Stomach (tissue), 9 donors: ENCODE measurements around the gene TGM1. TPM values are rescaled to one million over a fixed set of nuclear protein-coding genes. Genes with fewer than 3 reads are reported as not detected.
"Not testable (repeated sequence)": the region's sequence is repeated elsewhere in the genome, so short reads cannot be mapped to it uniquely, and the experiment has no call there.

Source experiments
- DNase-seq, 2 donors: peaks; one replicate each; pipeline versions ENCODE4 v3.0.0 to v3.0.0-alpha.2; 2013 to 2019
- H3K27ac ChIP-seq, 5 donors: fragments of 200-600 bp in 4 of 5; sonication (generic) in 4 of 5; one replicate each; pipeline ENCODE4 v1.5.1; 2013 to 2019; ENCODE audit warnings: mild to moderate bottlenecking in 1 of 5, moderate library complexity in 1 of 5
- H3K27me3 ChIP-seq, 3 donors: fragments of 200-600 bp; sonication (generic); one replicate each; pipeline ENCODE4 v1.5.1; 2017 to 2019; ENCODE audit warnings: mixed run types in 1 of 3
- H3K36me3 ChIP-seq, 4 donors: fragments of 200-600 bp; sonication (generic); 1 replicate in 3 of 4; 2 replicates in 1 of 4; pipeline ENCODE4 v1.5.1; 2016 to 2019
- H3K4me1 ChIP-seq, 4 donors: fragments of 200-600 bp; sonication (generic); one replicate each; pipeline ENCODE4 v1.5.1; 2016 to 2019
- H3K4me3 ChIP-seq, 4 donors: fragments of 200-600 bp; sonication (generic) in 3 of 4; one replicate each; pipeline ENCODE4 v1.5.1; 2016 to 2019; ENCODE audit warnings: mild to moderate bottlenecking in 1 of 4
- H3K9me3 ChIP-seq, 4 donors: fragments of 200-600 bp; sonication (generic); one replicate each; pipeline ENCODE4 v1.5.1; 2016 to 2019
- CTCF ChIP-seq, 7 experiments: fragments of 450-650 bp in 4 of 7; fragments of 200-600 bp in 3 of 7; sonication (generic) in 3 of 7; IDR thresholded peaks; one replicate each; pipeline ENCODE4 v1.5.1; 2016 to 2019; ENCODE audit warnings: antibody characterized with exemption in 7 of 7, control low read depth in 2 of 7, mild to moderate bottlenecking in 1 of 7
- EP300 ChIP-seq: sonication (generic); formaldehyde crosslinking; IDR thresholded peaks from one replicate; pipeline ENCODE4 v1.6.1; 2017; ENCODE audit warnings: antibody characterized with exemption
- POLR2A ChIP-seq, 4 donors: fragments of 450-650 bp; IDR thresholded peaks; one replicate each; pipeline ENCODE4 v1.6.1; 2016; ENCODE audit warnings: antibody characterized with exemption in 4 of 4, control low read depth in 2 of 4, mild to moderate bottlenecking in 1 of 4, moderate library complexity in 1 of 4
- POLR2AphosphoS5 ChIP-seq, 3 donors: sonication (generic); formaldehyde crosslinking; IDR thresholded peaks; one replicate each; pipeline ENCODE4 v1.6.1; 2016; ENCODE audit warnings: antibody characterized with exemption in 3 of 3
- WGBS, 5 donors: extraction: QIAGEN DNeasy Blood & Tissue Kit in 3 of 5; methylation state at CpG; one replicate each; pipeline versions ENCODE4 v1.1.5 to v1.1.7; 2013 to 2018; 5-methylcytosine and 5-hydroxymethylcytosine counted together
- intact Hi-C: fragments of 100-400 bp; cut with DNase I; formaldehyde crosslinking; loops from one replicate; pipeline ENCODE4 v1.15.1; 2023; ENCODE audit warnings: low total_unique reads
- polyA plus RNA-seq, 3 donors: library from polyadenylated mRNA; stranded (reverse); fragments of 200-250 nt; gene quantifications; one replicate each; pipeline ENCODE4 v1.2.3, GENCODE V29; 2013
- total RNA-seq, 5 donors: library from RNA; depleted of rRNA; stranded (reverse); fragments of >200 nt; gene quantifications; one replicate each; pipeline versions ENCODE4 v1.1.0 to v1.2.3, GENCODE V29; 2014 to 2016
- donor health status: healthy with polysubstance abuse.
- donor health status: Bipolar disorder and iron deficiency.
- donor health status: healthy.

The TGM1 gene
- total and polyA plus RNA-seq, 8 donors, result 1.7 to 131 (median 5.1) TPM

- no peak for TF ChIP-seq POLR2A (IDR thresholded peaks at IDR 0.05)
- Histone ChIP-seq H3K4me3 (no peak overlapping the region), H3K27me3 (no peaks in the 10 kb centered on the region), H3K4me1 (peaks cover 4 to 21% (median 19%) of the 10 kb centered on the region in 4 donors), H3K27ac (no peak overlapping the region), H3K36me3 (peaks cover 0 to 18% (median 13%) of the 10 kb centered on the region in 4 donors), H3K9me3 (no peaks in the 10 kb centered on the region)
- no peak for DNase-seq
- 86 to 94% (median 90%) methylated on average over 4 of the region's 4 CpGs for WGBS, 5 donors
- intact Hi-C loops, result no loop called here
These were observed 43.9 kb downstream of the TGM1 start for GRCh38 chr14:24219080-24219479.

GRCh38 chr14:24216876-24217275, 46.1 kb downstream of the TGM1 start:
- H3K9me3 ChIP-seq, DNase-seq, intact Hi-C loops, H3K27me3 ChIP-seq, H3K27ac ChIP-seq, H3K4me3 ChIP-seq: not testable (repeated sequence)
- WGBS, 5 donors, result 85 to 100% (median 91%) methylated on average over 1 of the region's 1 CpG
- H3K4me1 ChIP-seq, result peaks cover 9 to 38% (median 35%) of the 10 kb centered on the region in 4 donors
- H3K36me3 ChIP-seq, result peaks cover 0 to 18% (median 13%) of the 10 kb centered on the region in 4 donors

- DNase-seq, result no peak
- intact Hi-C loops, result no loop called here
- TF ChIP-seq POLR2AphosphoS5 (IDR thresholded peaks at IDR 0.05), result no peak
- no peak for TF ChIP-seq POLR2A (IDR thresholded peaks at IDR 0.05)
- no peak for TF ChIP-seq EP300
- TF ChIP-seq CTCF (IDR thresholded peaks at IDR 0.05), result no peak
- WGBS, 5 donors, result 82 to 95% (median 85%) methylated on average over 2 of the region's 2 CpGs
- Histone ChIP-seq H3K27ac (peak overlapping the region; percentile 92 to 98 (median 94)), H3K9me3 (no peaks in the 10 kb centered on the region), H3K4me3 (peak overlapping the region in 3 of 4 donors; percentile 64 to 85 (median 70)), H3K36me3 (peaks cover 2 to 21% (median 15%) of the 10 kb centered on the region in 4 donors), H3K27me3 (no peaks in the 10 kb centered on the region), H3K4me1 (peaks cover 9 to 43% (median 38%) of the 10 kb centered on the region in 4 donors)
These were observed 46.7 kb downstream of the TGM1 start for GRCh38 chr14:24216345-24216699.

- intact Hi-C loops, result no loop called here
- no peaks in the 10 kb centered on the region for H3K27me3 ChIP-seq
- no peaks in the 10 kb centered on the region for H3K9me3 ChIP-seq
- H3K4me1 ChIP-seq, result peaks cover 9 to 49% (median 39%) of the 10 kb centered on the region in 4 donors
- peak within 1 kb of the TSS; percentile 64 to 85 (median 71) for H3K4me3 ChIP-seq
- H3K36me3 ChIP-seq, result peaks cover 7 to 27% (median 21%) of the 10 kb centered on the region in 4 donors
- DNase-seq, result peak; percentile 86 to 96
- 0 to 1% (median 0%) methylated on average over 28 to 40 of the region's 40 CpGs for WGBS, 5 donors
- H3K27ac ChIP-seq, result peak within 1 kb of the TSS; percentile 92 to 98 (median 94)
- TF ChIP-seq EP300 (no peak), POLR2AphosphoS5 (IDR thresholded peaks at IDR 0.05) (peak; percentile 92 to 97 (median 96)), CTCF (IDR thresholded peaks at IDR 0.05) (peak in 5 of 7 experiments; percentile 26 to 60 (median 56)), POLR2A (IDR thresholded peaks at IDR 0.05) (peak in 1 of 4 donors; percentile 42)
These were observed 47.3 kb downstream of the TGM1 start, which contains the start of gene MDP1 for GRCh38 chr14:24215495-24216344. Gene MDP1, minus strand, starts transcription at chr14:24216066. Its CDS starts 111 bp downstream, at chr14:24215955.

- intact Hi-C loops, result no loop called here
- WGBS, 5 donors, result 87 to 92% (median 90%) methylated on average over 7 of the region's 7 CpGs
- TF ChIP-seq CTCF (IDR thresholded peaks at IDR 0.05) (no peak), POLR2A (IDR thresholded peaks at IDR 0.05) (no peak), POLR2AphosphoS5 (IDR thresholded peaks at IDR 0.05) (no peak), EP300 (no peak)
- H3K27ac ChIP-seq, result peak overlapping the region; percentile 96 to 99 (median 98)
- peak overlapping the region; percentile 55 to 84 (median 72) for H3K4me3 ChIP-seq
- H3K27me3 ChIP-seq, result no peaks in the 10 kb centered on the region
- peaks cover 9 to 52% (median 39%) of the 10 kb centered on the region in 4 donors for H3K4me1 ChIP-seq
- H3K36me3 ChIP-seq, result peaks cover 24 to 43% (median 37%) of the 10 kb centered on the region in 4 donors
- no peaks in the 10 kb centered on the region for H3K9me3 ChIP-seq
- DNase-seq, result no peak
These were observed 48.9 kb downstream of the TGM1 start for GRCh38 chr14:24213866-24214662.
